ENCODE data around the gene TLR7. TPM values are rescaled to one million over a fixed set of nuclear protein-coding genes. Genes with fewer than 3 reads are reported as not detected.

The TLR7 gene
- total and polyA plus RNA-seq, 9 of the 15 experiments (the other 6 are each of a cell fraction or from before 2014, with no cell fraction given), result 0.04 to 0.13 (median 0.07) TPM; not detected in 6

DNA sequence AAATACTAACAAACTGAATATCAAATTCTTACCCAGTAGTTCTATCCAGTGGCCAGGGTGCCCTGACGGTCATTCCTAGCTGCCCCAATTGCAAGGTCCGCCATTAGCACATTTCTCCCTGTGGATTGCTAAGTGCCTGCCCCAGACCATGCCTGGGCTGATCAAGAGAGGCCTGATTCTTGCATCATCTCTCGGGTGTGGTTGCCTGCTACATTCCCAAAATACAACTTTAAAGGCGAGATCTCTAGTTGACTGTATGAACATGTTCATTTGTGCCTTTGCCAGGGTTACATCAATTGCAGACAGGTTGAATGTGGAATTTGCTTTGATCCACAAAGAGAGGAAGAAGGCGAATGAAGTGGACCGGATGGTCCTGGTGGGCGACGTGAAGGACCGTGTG, 47.6 kb upstream of the TLR7 start (continued):
- TF ChIP-seq, protein P1, sequence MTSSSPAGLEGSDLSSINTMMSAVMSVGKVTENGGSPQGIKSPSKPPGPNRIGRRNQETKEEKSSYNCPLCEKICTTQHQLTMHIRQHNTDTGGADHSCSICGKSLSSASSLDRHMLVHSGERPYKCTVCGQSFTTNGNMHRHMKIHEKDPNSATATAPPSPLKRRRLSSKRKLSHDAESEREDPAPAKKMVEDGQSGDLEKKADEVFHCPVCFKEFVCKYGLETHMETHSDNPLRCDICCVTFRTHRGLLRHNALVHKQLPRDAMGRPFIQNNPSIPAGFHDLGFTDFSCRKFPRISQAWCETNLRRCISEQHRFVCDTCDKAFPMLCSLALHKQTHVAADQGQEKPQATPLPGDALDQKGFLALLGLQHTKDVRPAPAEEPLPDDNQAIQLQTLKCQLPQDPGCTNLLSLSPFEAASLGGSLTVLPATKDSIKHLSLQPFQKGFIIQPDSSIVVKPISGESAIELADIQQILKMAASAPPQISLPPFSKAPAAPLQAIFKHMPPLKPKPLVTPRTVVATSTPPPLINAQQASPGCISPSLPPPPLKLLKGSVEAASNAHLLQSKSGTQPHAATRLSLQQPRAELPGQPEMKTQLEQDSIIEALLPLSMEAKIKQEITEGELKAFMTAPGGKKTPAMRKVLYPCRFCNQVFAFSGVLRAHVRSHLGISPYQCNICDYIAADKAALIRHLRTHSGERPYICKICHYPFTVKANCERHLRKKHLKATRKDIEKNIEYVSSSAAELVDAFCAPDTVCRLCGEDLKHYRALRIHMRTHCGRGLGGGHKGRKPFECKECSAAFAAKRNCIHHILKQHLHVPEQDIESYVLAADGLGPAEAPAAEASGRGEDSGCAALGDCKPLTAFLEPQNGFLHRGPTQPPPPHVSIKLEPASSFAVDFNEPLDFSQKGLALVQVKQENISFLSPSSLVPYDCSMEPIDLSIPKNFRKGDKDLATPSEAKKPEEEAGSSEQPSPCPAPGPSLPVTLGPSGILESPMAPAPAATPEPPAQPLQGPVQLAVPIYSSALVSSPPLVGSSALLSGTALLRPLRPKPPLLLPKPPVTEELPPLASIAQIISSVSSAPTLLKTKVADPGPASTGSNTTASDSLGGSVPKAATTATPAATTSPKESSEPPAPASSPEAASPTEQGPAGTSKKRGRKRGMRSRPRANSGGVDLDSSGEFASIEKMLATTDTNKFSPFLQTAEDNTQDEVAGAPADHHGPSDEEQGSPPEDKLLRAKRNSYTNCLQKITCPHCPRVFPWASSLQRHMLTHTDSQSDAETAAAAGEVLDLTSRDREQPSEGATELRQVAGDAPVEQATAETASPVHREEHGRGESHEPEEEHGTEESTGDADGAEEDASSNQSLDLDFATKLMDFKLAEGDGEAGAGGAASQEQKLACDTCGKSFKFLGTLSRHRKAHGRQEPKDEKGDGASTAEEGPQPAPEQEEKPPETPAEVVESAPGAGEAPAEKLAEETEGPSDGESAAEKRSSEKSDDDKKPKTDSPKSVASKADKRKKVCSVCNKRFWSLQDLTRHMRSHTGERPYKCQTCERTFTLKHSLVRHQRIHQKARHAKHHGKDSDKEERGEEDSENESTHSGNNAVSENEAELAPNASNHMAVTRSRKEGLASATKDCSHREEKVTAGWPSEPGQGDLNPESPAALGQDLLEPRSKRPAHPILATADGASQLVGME (CRISPR knock-in tag; IDR thresholded peaks at IDR 0.05), result no peak
- TF ChIP-seq STAT5A (IDR thresholded peaks at IDR 0.05; ENCODE audit: borderline replicate concordance, low read length), result no peak
- TF ChIP-seq ELK1 (CRISPR knock-in tag; IDR thresholded peaks at IDR 0.05), result no peak

DNA sequence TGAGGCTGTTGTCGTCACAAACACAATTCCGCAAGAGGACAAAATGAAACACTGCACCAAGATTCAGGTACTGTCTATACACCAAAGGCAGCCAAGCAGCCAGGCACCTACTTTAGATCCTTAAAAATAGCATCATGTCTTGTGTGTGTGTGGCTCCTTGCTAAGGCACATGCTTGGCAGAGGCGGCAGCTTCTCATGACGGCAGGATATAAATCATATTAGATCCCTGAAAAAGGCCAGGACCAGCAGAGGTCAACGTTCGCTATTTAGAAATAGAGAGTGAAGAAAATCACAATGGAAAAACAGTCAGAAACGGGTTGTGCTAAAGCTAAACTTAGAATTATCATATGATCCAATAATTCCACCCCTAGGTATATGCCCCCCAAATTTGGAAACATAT, 46.1 kb upstream of the TLR7 start:
- ChIA-PET CTCF (ENCODE audit: low intra/inter-chr PET ratio) (no interaction called here), POLR2A (no interaction called here)
- WGBS (ENCODE audit: insufficient coverage, low coverage, missing lambda C conversion rate), result 95% methylated on average over 7 of the region's 7 CpGs
- FAIRE-seq (no peak), ATAC-seq (no peak), DNase-seq (ENCODE audit: extremely low read depth in 1 of 4, low spot score in 3 of 4) (no peak)
- Histone ChIP-seq H3K4me3 (no peak overlapping the region), H3K27ac (ENCODE audit: extremely low read depth, low read depth, low read length) (no peak overlapping the region), H3K36me3 (ENCODE audit: control insufficient read depth, insufficient read depth, low read length) (peaks cover 80% of the 10 kb centered on the region; the same call in 2 of the 3 replicates), H3K9me3 (replicated peaks; ENCODE audit: control insufficient read depth, insufficient read depth, low read depth, low read length) (no peaks in the 10 kb centered on the region), H2AFZ (ENCODE audit: low read depth, low read length) (no peak overlapping the region), H3K9ac (ENCODE audit: insufficient read depth in 1 of 2, low read depth in 2 of 2, low read length in 2 of 2) (no peak overlapping the region), H3K79me2 (ENCODE audit: control insufficient read depth, insufficient read depth, low read length) (no peaks in the 10 kb centered on the region), H3K9me1 (ENCODE audit: control insufficient read depth, insufficient read depth, low read length) (no peaks in the 10 kb centered on the region), H3K27me3 (ENCODE audit: control insufficient read depth in 2 of 2, insufficient read depth in 2 of 2, low read length in 2 of 2) (no peaks in the 10 kb centered on the region), H3K4me2 (ENCODE audit: insufficient read depth, low read length) (no peak overlapping the region), H3K4me1 (replicated peaks in 1 of 2; ENCODE audit: control insufficient read depth in 2 of 2, insufficient read depth in 2 of 2, low read length in 2 of 2) (no peaks in the 10 kb centered on the region), H4K20me1 (replicated peaks; ENCODE audit: control insufficient read depth, insufficient read depth, low read length) (no peaks in the 10 kb centered on the region)
- in situ Hi-C loops (cut with MboI) (loop anchor here (10.0 to 25.0 kb wide), 2 partner anchors 74 to 667 kb away; no protein-coding TSS in a partner anchor), intact Hi-C loops (cut with micrococcal nuclease) (loop anchor here (10.0 kb wide), 1 partner anchor 664 kb away; no protein-coding TSS in a partner anchor)
- BruUV-seq (replicated peaks), result no TSS peak
- TF ChIP-seq GATAD2A (IDR thresholded peaks at IDR 0.05) (no peak), ZNF764 (CRISPR knock-in tag; IDR thresholded peaks at IDR 0.05; ENCODE audit: low read depth) (no peak), ZNF146 (CRISPR knock-in tag; IDR thresholded peaks at IDR 0.05; ENCODE audit: unreplicated experiment) (no peak), BACH1 (tag; IDR thresholded peaks at IDR 0.05) (no peak), GTF2A2 (tag; IDR thresholded peaks at IDR 0.05) (no peak), TEAD1 (CRISPR knock-in tag; IDR thresholded peaks at IDR 0.05) (no peak), POLR2G (IDR thresholded peaks at IDR 0.05; ENCODE audit: low read depth, low read length) (no peak), NELFE (IDR thresholded peaks at IDR 0.05; ENCODE audit: insufficient read depth, insufficient read length) (no peak), SMARCB1 (IDR thresholded peaks at IDR 0.05; ENCODE audit: insufficient read length, low read depth) (no peak)
- TF ChIP-seq, protein P2, sequence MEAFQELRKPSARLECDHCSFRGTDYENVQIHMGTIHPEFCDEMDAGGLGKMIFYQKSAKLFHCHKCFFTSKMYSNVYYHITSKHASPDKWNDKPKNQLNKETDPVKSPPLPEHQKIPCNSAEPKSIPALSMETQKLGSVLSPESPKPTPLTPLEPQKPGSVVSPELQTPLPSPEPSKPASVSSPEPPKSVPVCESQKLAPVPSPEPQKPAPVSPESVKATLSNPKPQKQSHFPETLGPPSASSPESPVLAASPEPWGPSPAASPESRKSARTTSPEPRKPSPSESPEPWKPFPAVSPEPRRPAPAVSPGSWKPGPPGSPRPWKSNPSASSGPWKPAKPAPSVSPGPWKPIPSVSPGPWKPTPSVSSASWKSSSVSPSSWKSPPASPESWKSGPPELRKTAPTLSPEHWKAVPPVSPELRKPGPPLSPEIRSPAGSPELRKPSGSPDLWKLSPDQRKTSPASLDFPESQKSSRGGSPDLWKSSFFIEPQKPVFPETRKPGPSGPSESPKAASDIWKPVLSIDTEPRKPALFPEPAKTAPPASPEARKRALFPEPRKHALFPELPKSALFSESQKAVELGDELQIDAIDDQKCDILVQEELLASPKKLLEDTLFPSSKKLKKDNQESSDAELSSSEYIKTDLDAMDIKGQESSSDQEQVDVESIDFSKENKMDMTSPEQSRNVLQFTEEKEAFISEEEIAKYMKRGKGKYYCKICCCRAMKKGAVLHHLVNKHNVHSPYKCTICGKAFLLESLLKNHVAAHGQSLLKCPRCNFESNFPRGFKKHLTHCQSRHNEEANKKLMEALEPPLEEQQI (IDR thresholded peaks at IDR 0.05), result no peak
